ENCODE measurements around the gene FSTL5. TPM values are rescaled to one million over a fixed set of nuclear protein-coding genes. Genes with fewer than 3 reads are reported as not detected.

Gene FSTL5
- total RNA-seq, 1 experiment from 2014 or later, result not detected

DNA sequence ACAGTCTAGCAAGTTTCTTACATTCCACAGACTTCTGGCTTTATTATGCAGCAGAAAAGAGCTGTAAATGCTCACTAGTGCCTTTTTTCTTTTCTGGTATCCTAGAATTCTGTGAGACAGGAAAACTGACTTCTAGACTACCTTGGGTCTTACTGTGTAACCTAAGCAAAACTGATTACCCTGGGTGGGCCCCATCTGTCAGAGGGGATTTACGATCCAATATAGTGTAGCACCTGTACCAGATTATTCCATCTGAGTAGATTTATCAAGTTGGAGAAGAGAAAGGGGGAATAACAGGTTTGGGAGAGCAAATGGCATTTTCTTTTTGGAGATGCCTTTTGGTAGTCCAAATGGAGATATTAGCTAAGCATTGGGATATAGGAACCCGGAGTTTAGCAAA is 46.7 kb downstream of the FSTL5 start:
- WGBS (ENCODE audit: extremely low coverage, insufficient read length, low lambda C conversion rate), result no CpG with 5 or more reads among the region's 2 CpGs

More for the DNA sequence above, 46.7 kb downstream of the FSTL5 start:
- no peak overlapping the region for H2AFZ ChIP-seq (ENCODE audit: low read length)
- no peak overlapping the region for H3K9ac ChIP-seq (ENCODE audit: extremely low read depth, insufficient read length, low read length)
- no peak for DNase-seq
- H3K27me3 ChIP-seq (ENCODE audit: insufficient read depth, low read length), result no peaks in the 10 kb centered on the region
- H4K8ac ChIP-seq (replicated peaks; ENCODE audit: insufficient read length, low read depth, low read length), result no peak overlapping the region
- no peak overlapping the region for H2BK20ac ChIP-seq (ENCODE audit: low read depth, low read length, poor library complexity, severe bottlenecking)
- no peak overlapping the region for H4K5ac ChIP-seq (ENCODE audit: insufficient read length, low read depth, low read length)
- no peaks in the 10 kb centered on the region for H3K27me3 Mint-ChIP-seq (ENCODE audit: low read depth)
- H3K4me3 Mint-ChIP-seq, result peak overlapping the region in 1 of 2 experiments; percentile 70; a peak in 3 of 5 replicates
- H3K27ac Mint-ChIP-seq, result peak overlapping the region in 2 of 3 experiments; percentile 80 to 97; a peak in 3 of 7 replicates
- no peak overlapping the region for H3K14ac ChIP-seq (ENCODE audit: insufficient read depth, low read length)
- no peak overlapping the region for H2BK15ac ChIP-seq (ENCODE audit: low read depth, low read length)
- H3T11ph ChIP-seq (ENCODE audit: low read length), result no peak overlapping the region
- H3K18ac ChIP-seq (ENCODE audit: insufficient read length, low read depth, low read length), result no peak overlapping the region
- H3K23me2 ChIP-seq (ENCODE audit: insufficient read length, low read depth, low read length, poor library complexity, severe bottlenecking), result no peaks in the 10 kb centered on the region
- H2BK5ac ChIP-seq (ENCODE audit: insufficient read length, low read length), result no peak overlapping the region
- no peak overlapping the region for H3K23ac ChIP-seq (ENCODE audit: insufficient read length, low read depth, low read length)
- no peak overlapping the region for H2BK120ac ChIP-seq (ENCODE audit: low read depth, low read length, poor library complexity, severe bottlenecking)
- peaks cover 7% of the 10 kb centered on the region for H3K4me1 ChIP-seq (ENCODE audit: insufficient read depth, low read length)
- H3K56ac ChIP-seq (ENCODE audit: insufficient read length, low read depth, low read length), result no peak overlapping the region
- no peak overlapping the region for H4K91ac ChIP-seq (ENCODE audit: insufficient read length, low read depth, low read length)
- H3K27ac ChIP-seq (ENCODE audit: insufficient read length, low read depth, low read length), result no peak overlapping the region
- H3K4me2 ChIP-seq (ENCODE audit: insufficient read depth, insufficient read length, low read length), result no peak overlapping the region
- peaks cover 0 to 4% (median 0%) of the 10 kb centered on the region in 3 experiments; a peak in 1 of 7 replicates for H3K36me3 Mint-ChIP-seq (ENCODE audit: insufficient read depth in 1 of 3, low read depth in 3 of 3)
- H3K9me3 Mint-ChIP-seq, result no peaks in the 10 kb centered on the region
- no peak overlapping the region for H2AK5ac ChIP-seq (ENCODE audit: insufficient read length, low read length)
- H3K4me1 Mint-ChIP-seq, result peaks cover 33 to 38% of the 10 kb centered on the region in 2 experiments
- TF ChIP-seq, protein P1, sequence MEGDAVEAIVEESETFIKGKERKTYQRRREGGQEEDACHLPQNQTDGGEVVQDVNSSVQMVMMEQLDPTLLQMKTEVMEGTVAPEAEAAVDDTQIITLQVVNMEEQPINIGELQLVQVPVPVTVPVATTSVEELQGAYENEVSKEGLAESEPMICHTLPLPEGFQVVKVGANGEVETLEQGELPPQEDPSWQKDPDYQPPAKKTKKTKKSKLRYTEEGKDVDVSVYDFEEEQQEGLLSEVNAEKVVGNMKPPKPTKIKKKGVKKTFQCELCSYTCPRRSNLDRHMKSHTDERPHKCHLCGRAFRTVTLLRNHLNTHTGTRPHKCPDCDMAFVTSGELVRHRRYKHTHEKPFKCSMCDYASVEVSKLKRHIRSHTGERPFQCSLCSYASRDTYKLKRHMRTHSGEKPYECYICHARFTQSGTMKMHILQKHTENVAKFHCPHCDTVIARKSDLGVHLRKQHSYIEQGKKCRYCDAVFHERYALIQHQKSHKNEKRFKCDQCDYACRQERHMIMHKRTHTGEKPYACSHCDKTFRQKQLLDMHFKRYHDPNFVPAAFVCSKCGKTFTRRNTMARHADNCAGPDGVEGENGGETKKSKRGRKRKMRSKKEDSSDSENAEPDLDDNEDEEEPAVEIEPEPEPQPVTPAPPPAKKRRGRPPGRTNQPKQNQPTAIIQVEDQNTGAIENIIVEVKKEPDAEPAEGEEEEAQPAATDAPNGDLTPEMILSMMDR (conservative IDR thresholded peaks at IDR 0.05), result no peak
- no peaks in the 10 kb centered on the region for H4K20me1 ChIP-seq (ENCODE audit: control insufficient read depth, insufficient read depth, insufficient read length)
- no peak overlapping the region for H2BK12ac ChIP-seq (ENCODE audit: insufficient read length, low read depth, low read length)
- H3K9me3 ChIP-seq (ENCODE audit: control insufficient read depth, low read depth, low read length), result no peaks in the 10 kb centered on the region
- H3K4ac ChIP-seq (ENCODE audit: low read depth, low read length), result no peak overlapping the region
- no peaks in the 10 kb centered on the region for H3K79me2 ChIP-seq (ENCODE audit: insufficient read depth, low read length)
- H3K79me1 ChIP-seq (ENCODE audit: insufficient read depth, low read depth, low read length, poor library complexity, severe bottlenecking), result no peaks in the 10 kb centered on the region

Data from H9 (cell line).